Skeletal muscle satellite cell (primary cell): ENCODE results near the gene BICC1.

Source experiments
- H3K27me3 ChIP-seq: 2 replicates; pipeline ENCODE4 v1.7.0; 2013; ENCODE audit warnings: low read length; ENCODE audit not compliant: control insufficient read depth, insufficient read depth
- H3K36me3 ChIP-seq: 2 replicates; pipeline ENCODE4 v1.7.0; 2013; ENCODE audit warnings: mild to moderate bottlenecking, control low read depth, low read length; ENCODE audit not compliant: insufficient read depth
- H3K4me1 ChIP-seq: 2 replicates; pipeline ENCODE4 v1.7.0; 2013; ENCODE audit warnings: low read length; ENCODE audit not compliant: control insufficient read depth, insufficient read depth
- H3K4me2 ChIP-seq: 2 replicates; pipeline ENCODE4 v1.7.0; 2013; ENCODE audit warnings: mild to moderate bottlenecking, low read length
- H3K4me3 ChIP-seq: 2 replicates; pipeline ENCODE4 v1.7.0; 2013; ENCODE audit warnings: low read length
- H3K9ac ChIP-seq: 2 replicates; pipeline ENCODE4 v1.7.0; 2013; ENCODE audit warnings: mild to moderate bottlenecking, low read depth, low read length, moderate library complexity
- H3K9me3 ChIP-seq: replicated peaks from 2 replicates; pipeline ENCODE4 v1.7.0; 2013; ENCODE audit warnings: mild to moderate bottlenecking, control low read depth, low read length

The BICC1 gene

DNA sequence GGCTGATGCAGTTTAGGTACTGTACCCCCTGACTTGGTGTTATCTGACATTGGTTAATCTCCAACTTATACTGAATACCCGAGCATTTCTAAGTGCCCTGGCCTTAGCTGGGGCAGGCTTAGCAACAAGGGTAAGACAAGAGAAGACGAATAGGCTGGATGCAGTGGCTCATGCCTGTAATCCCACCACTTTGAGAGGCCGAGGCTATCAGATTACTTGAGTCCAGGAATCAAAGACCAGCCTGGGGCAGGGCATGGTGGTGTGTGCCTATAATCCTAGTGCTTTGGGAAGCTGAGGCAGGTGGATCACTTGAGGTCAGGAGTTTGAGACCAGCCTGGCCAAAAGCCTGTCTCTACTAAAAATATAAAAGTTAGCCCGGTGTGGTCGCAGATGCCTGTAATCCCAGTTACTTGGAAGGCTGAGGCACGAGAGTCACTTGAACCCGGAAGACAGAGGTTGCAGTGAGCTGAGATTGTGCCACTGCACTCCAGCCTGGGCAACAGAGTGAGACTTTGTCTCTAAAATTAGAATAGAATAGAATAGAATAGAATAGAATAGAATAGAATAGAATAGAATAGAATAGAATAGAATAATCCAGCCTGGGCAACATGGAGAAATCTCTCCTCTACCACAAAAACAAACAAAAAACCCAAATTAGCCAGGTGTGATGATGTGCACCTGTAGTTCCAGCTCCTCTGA lies 108.9 kb downstream of the BICC1 start:
- H3K27me3 ChIP-seq: no peaks in the 10 kb centered on the region
- H3K4me2 ChIP-seq: no peak overlapping the region
- H3K4me3 ChIP-seq: no peak overlapping the region
- H3K36me3 ChIP-seq: no peaks in the 10 kb centered on the region
- H3K4me1 ChIP-seq: peaks cover 24% of the 10 kb centered on the region
- H3K9ac ChIP-seq: no peak overlapping the region
- no peaks in the 10 kb centered on the region for H3K9me3 ChIP-seq

- Histone ChIP-seq H3K4me1 (peaks cover 24% of the 10 kb centered on the region), H3K27me3 (no peaks in the 10 kb centered on the region), H3K9ac (no peak overlapping the region), H3K4me2 (no peak overlapping the region), H3K4me3 (no peak overlapping the region), H3K9me3 (no peaks in the 10 kb centered on the region), H3K36me3 (no peaks in the 10 kb centered on the region)
Measured at GRCh38 chr10:58622246-58622645, 109.6 kb downstream of the BICC1 start.

- H3K9ac ChIP-seq: peak overlapping the region; percentile 30
- H3K36me3 ChIP-seq: no peaks in the 10 kb centered on the region
- H3K4me2 ChIP-seq: no peak overlapping the region
- H3K9me3 ChIP-seq: no peaks in the 10 kb centered on the region
- no peaks in the 10 kb centered on the region for H3K27me3 ChIP-seq
- H3K4me1 ChIP-seq: peaks cover 24% of the 10 kb centered on the region
- no peak overlapping the region for H3K4me3 ChIP-seq
Measured at GRCh38 chr10:58625070-58625469, 112.4 kb downstream of the BICC1 start.

DNA sequence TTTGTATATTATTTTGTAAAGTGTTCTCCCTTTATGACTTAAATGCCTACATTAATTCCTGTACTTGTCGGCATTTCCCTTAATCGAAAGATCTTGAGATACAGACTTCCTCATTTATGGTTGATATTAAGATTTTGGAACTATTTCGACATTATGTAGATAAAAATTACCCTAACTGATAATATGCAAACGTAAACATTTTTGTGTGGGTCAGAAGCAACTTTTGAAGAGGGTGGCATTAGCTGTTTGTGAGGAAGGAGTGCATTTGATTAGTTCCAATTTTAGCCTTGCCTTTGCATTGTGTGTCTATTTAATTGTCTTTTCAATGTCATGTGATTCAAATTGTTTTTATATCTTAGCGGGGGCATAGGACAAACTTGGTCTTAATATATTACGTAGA lies 114.7 kb downstream of the BICC1 start:
- H3K4me1 ChIP-seq: peaks cover 30% of the 10 kb centered on the region
- no peak overlapping the region for H3K9ac ChIP-seq
- H3K9me3 ChIP-seq: no peaks in the 10 kb centered on the region

GRCh38 chr10:58631715-58632114 lies 119.0 kb downstream of the BICC1 start:
- no peaks in the 10 kb centered on the region for H3K27me3 ChIP-seq
- peak overlapping the region; percentile 33 for H3K4me2 ChIP-seq
- H3K9ac ChIP-seq: peak overlapping the region; percentile 37

More for the DNA sequence above, 114.7 kb downstream of the BICC1 start:
- Histone ChIP-seq H3K36me3 (no peaks in the 10 kb centered on the region), H3K4me2 (no peak overlapping the region), H3K27me3 (no peaks in the 10 kb centered on the region), H3K4me3 (no peak overlapping the region)

GRCh38 chr10:58632216-58632615 lies 119.5 kb downstream of the BICC1 start:
- H3K4me1 ChIP-seq: peaks cover 20% of the 10 kb centered on the region
- no peaks in the 10 kb centered on the region for H3K9me3 ChIP-seq
- no peak overlapping the region for H3K4me3 ChIP-seq
- H3K9ac ChIP-seq: no peak overlapping the region
- H3K4me2 ChIP-seq: peak overlapping the region; percentile 33
- H3K36me3 ChIP-seq: no peaks in the 10 kb centered on the region
- no peaks in the 10 kb centered on the region for H3K27me3 ChIP-seq

More at GRCh38 chr10:58631715-58632114, 119.0 kb downstream of the BICC1 start:
- no peaks in the 10 kb centered on the region for H3K36me3 ChIP-seq
- peaks cover 15% of the 10 kb centered on the region for H3K4me1 ChIP-seq
- H3K4me3 ChIP-seq: no peak overlapping the region
- H3K9me3 ChIP-seq: no peaks in the 10 kb centered on the region

DNA sequence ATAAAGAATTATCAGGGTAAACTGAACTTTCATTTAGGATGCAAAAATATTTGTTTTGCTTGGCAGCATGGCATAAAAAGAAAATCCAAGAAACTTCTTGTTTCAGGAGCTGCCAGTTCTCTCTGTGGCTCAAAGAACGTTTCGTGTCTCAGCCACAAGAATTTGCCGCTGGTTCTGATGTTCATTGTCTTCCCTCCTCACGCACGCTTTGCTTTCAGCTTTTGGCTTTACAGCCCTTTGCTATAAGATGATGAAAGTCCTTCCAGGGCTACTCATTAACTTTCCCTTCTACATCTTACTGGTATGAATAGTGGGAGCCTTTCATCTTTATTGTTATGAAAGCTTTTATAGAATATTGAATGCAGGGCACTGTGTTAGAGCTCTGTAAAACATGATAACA lies 124.7 kb downstream of the BICC1 start:
- peak overlapping the region; percentile 70 for H3K9ac ChIP-seq
- H3K4me3 ChIP-seq: peak overlapping the region; percentile 26
- H3K9me3 ChIP-seq: no peaks in the 10 kb centered on the region
- H3K36me3 ChIP-seq: no peaks in the 10 kb centered on the region
- peak overlapping the region; percentile 59 for H3K4me2 ChIP-seq
- H3K27me3 ChIP-seq: no peaks in the 10 kb centered on the region
- peaks cover 45% of the 10 kb centered on the region for H3K4me1 ChIP-seq

- Histone ChIP-seq H3K4me1 (peaks cover 55% of the 10 kb centered on the region), H3K4me3 (no peak overlapping the region), H3K4me2 (no peak overlapping the region), H3K36me3 (no peaks in the 10 kb centered on the region), H3K9ac (peak overlapping the region; percentile 70), H3K9me3 (no peaks in the 10 kb centered on the region), H3K27me3 (no peaks in the 10 kb centered on the region)
Measured at GRCh38 chr10:58638388-58638787, 125.7 kb downstream of the BICC1 start.

GRCh38 chr10:58641095-58641531 lies 128.4 kb downstream of the BICC1 start:
- no peaks in the 10 kb centered on the region for H3K36me3 ChIP-seq
- peak overlapping the region; percentile 76 for H3K4me2 ChIP-seq
- peaks cover 67% of the 10 kb centered on the region for H3K4me1 ChIP-seq
- H3K4me3 ChIP-seq: peak overlapping the region; percentile 33
- no peaks in the 10 kb centered on the region for H3K27me3 ChIP-seq
- peak overlapping the region; percentile 87 for H3K9ac ChIP-seq
- H3K9me3 ChIP-seq: no peaks in the 10 kb centered on the region

DNA sequence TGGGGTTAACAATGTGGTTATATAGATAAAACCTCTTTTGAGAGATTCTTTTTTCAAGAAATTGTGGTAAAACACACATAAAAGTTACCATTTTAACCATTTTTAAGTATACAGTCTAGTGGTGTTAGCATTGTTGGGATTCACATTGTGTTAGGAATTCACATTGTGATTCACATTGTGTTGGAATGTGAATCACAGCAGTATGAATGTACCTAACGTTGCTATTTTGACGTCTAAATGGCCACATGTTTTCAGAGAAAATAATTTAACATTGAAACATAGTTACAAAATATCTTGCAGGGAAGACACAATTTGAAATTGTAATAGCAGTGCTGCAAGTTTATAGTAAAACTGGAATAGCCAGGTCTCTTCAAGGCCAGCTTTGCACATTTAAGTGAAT lies 129.0 kb downstream of the BICC1 start:
- H3K4me1 ChIP-seq: peaks cover 63% of the 10 kb centered on the region
- H3K4me2 ChIP-seq: peak overlapping the region; percentile 76
- H3K36me3 ChIP-seq: no peaks in the 10 kb centered on the region
- peak overlapping the region; percentile 87 for H3K9ac ChIP-seq
- no peaks in the 10 kb centered on the region for H3K27me3 ChIP-seq
- peak overlapping the region; percentile 33 for H3K4me3 ChIP-seq
- H3K9me3 ChIP-seq: no peaks in the 10 kb centered on the region

DNA sequence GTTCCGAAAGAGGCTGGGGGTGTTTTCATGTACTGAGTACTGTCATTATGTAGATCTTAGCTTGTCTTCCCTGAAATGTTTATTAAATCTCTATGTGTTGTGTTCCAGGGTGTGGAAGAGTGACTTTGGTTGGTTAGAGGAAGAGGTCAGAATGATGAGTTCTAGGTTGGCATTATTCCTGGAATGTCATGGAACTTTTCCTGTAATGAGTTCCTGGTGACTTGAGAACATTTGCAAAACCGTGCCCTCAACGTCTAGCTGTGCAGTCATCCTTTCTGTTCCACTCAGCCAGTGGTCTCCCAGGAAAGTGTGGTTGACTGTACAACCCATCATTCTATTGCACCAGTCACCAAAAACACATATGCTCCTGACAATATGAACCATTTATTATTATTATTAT lies 129.6 kb downstream of the BICC1 start:
- peak overlapping the region; percentile 14 for H3K4me3 ChIP-seq
- H3K36me3 ChIP-seq: no peaks in the 10 kb centered on the region
- no peaks in the 10 kb centered on the region for H3K9me3 ChIP-seq
- peaks cover 63% of the 10 kb centered on the region for H3K4me1 ChIP-seq
- no peaks in the 10 kb centered on the region for H3K27me3 ChIP-seq
- peak overlapping the region; percentile 87 for H3K9ac ChIP-seq
- H3K4me2 ChIP-seq: peak overlapping the region; percentile 76

DNA sequence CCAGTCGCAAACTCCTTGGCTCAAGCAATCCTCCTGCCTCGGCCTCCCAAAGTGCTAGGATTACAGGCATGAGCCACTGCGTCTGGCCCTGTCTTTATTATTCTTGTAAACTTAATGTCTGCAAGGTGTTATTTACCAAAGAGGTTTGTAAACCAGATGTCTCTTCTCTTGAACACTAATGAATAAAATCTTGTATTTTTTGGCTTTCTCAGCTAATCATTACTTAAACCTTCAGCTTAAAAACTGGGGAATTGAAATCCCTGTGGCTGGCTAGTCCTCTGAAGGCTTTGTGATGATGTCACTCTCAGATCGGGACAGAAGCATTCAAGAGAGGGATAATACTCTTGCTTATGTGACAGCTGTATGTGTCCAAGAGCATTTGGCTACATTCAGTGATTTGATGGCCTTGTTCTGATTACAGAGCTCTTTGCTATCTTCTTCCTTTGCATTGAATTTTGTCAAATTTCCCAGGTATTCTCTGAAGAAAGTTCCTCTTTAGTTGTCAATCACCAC lies 130.3 kb downstream of the BICC1 start:
- Histone ChIP-seq H3K9ac (peak overlapping the region; percentile 45), H3K4me1 (peaks cover 63% of the 10 kb centered on the region), H3K27me3 (no peaks in the 10 kb centered on the region), H3K9me3 (no peaks in the 10 kb centered on the region), H3K36me3 (no peaks in the 10 kb centered on the region), H3K4me2 (no peak overlapping the region), H3K4me3 (no peak overlapping the region)
